VCaP (cell line): Measurements from ENCODE around the gene STXBP5.

Experiments
- H3K27ac ChIP-seq: fragments of 450-650 bp; 2 replicates; pipeline ENCODE4 v1.5.1; 2017
- TF ChIP-seq, protein P1 (sequence below): fragments of 450-650 bp; conservative IDR thresholded peaks from 2 replicates; pipeline ENCODE4 v1.5.1; 2017; ENCODE audit warnings: mild to moderate bottlenecking, moderate library complexity

The STXBP5 gene

GRCh38 chr6:147301070-147301469 is 96.9 kb downstream of the STXBP5 start:
- TF ChIP-seq, protein P1, sequence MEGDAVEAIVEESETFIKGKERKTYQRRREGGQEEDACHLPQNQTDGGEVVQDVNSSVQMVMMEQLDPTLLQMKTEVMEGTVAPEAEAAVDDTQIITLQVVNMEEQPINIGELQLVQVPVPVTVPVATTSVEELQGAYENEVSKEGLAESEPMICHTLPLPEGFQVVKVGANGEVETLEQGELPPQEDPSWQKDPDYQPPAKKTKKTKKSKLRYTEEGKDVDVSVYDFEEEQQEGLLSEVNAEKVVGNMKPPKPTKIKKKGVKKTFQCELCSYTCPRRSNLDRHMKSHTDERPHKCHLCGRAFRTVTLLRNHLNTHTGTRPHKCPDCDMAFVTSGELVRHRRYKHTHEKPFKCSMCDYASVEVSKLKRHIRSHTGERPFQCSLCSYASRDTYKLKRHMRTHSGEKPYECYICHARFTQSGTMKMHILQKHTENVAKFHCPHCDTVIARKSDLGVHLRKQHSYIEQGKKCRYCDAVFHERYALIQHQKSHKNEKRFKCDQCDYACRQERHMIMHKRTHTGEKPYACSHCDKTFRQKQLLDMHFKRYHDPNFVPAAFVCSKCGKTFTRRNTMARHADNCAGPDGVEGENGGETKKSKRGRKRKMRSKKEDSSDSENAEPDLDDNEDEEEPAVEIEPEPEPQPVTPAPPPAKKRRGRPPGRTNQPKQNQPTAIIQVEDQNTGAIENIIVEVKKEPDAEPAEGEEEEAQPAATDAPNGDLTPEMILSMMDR, result no peak
- H3K27ac ChIP-seq, result no peak overlapping the region

GRCh38 chr6:147304016-147304415 is 99.8 kb downstream of the STXBP5 start:
- no peak overlapping the region for H3K27ac ChIP-seq
- TF ChIP-seq, protein P1, result no peak

- H3K27ac ChIP-seq, result no peak overlapping the region
- TF ChIP-seq, protein P1, result no peak
Observed at GRCh38 chr6:147310521-147310920, 106.3 kb downstream of the STXBP5 start.

- H3K27ac ChIP-seq, result no peak overlapping the region
- TF ChIP-seq, protein P1, result no peak
Observed at GRCh38 chr6:147311218-147311617, 107.0 kb downstream of the STXBP5 start.

GRCh38 chr6:147321260-147321659 is 117.0 kb downstream of the STXBP5 start:
- TF ChIP-seq, protein P1, result no peak
- H3K27ac ChIP-seq, result no peak overlapping the region

DNA sequence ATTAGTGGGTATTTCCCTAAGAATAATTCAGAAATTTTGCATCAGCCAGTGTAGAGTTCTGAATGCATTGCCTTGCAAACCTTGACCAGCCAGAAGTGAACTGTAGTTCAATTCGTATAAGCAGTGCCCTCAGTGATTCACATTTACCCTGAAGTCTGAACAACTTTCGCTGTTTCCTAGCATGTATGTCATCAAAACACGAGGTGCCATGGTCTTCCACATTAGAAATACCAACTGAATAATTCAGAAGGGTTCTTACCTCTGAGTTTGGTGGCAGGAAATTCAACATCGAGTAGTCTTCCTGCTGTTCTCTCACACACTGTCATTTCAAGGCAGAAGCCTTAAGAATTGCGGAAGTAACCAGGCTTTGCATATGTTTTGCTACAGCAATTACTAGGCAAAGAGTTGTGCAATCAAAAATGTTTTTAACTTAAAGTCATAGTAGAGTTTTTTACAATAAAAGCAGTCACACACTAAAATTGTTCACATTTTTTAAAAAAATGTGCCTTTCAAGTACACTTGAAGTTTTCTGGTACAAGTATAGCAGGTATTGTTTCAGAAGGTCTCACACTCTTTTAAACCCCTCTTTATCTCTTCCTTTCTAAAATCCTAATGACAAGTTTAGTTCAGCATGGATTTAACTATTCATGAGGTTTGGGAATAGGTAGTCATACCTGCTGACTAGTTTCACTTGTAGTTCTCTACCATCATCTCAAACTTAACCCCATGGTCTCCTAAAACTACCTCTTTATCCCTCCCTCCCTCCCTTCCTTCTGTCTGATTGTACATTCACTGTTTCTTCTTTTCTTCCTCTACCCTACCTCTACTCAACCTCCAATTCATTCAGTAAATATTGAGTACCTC is 118.3 kb downstream of the STXBP5 start:
- TF ChIP-seq, protein P1, result no peak
- H3K27ac ChIP-seq, result no peak overlapping the region

DNA sequence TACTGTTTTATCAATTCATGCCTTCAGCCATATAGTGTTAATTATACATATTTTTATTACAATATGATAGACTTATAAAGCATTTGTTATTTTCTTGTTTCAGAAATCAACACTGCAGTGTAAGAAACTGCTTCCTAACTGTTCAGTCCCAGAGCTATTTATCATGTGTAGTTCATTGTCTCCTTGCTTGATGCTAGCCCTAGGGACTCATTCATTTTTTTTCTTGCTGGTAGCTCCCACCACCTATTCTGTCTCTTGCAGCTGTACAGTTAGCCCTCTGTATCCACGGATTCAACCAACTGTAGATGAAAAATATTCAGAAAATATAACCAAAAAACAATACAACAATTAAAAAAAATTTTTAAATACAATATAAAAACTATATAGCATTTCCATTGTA is 121.3 kb downstream of the STXBP5 start:
- no peak overlapping the region for H3K27ac ChIP-seq
- TF ChIP-seq, protein P1, result no peak
